ENCODE measurements around the gene LMTK2.
A peak's percentile ranks its signal among the peaks of the same experiment; 100 is the strongest.
"Not testable (repeated sequence)": the region's sequence is repeated elsewhere in the genome, so short reads cannot be mapped to it uniquely, and the experiment has no call there.

The LMTK2 gene

GRCh38 chr7:98205162-98205845 is 98.6 kb downstream of the LMTK2 start:
- no peak for DNase-seq

- no peak for DNase-seq
Observed at GRCh38 chr7:98206451-98207330, 100.0 kb downstream of the LMTK2 start.

DNA sequence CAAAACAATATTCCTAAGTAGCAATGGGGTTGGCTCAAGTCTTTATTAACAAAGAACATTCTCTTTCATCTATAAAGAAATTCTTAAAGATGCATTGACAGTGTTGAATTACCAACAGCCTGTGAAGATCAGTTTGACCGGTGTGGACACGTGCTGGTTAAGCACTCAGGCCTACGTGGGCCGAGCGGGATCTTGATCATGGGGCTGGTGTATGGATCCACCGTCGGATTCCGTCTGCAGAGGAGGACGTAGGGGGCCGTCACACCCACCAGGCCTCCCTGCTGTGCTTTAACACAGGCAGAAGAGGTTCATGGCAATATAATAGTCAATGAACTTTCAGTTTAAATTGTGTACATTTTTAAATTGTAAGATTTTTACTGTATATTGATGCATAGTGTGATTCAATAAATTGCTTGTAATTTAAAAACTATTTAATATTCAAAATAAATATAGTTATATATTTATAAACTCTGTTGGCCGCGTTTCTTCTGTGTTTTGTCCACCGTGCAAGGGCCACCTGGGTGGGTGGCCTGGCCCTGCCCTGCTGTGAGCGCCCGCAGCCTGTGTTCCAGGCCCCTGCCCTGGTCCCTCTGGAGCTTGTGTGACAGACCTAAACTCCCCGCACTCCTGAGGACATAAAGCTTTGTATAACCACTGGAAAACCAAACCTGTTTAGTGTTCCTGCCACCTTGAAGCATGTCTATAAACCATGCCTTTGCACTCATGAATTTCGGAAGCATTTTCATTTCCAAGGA is 102.7 kb downstream of the LMTK2 start:
- DNase-seq = no peak

- no peak for DNase-seq
Observed at GRCh38 chr7:98210513-98211220, 104.0 kb downstream of the LMTK2 start.

GRCh38 chr7:98211221-98211675 is 104.6 kb downstream of the LMTK2 start, which contains the start of gene BHLHA15:
Gene BHLHA15, plus strand, starts transcription at chr7:98211439. Its CDS starts 871 bp downstream, at chr7:98212310.
- DNase-seq = no peak

DNA sequence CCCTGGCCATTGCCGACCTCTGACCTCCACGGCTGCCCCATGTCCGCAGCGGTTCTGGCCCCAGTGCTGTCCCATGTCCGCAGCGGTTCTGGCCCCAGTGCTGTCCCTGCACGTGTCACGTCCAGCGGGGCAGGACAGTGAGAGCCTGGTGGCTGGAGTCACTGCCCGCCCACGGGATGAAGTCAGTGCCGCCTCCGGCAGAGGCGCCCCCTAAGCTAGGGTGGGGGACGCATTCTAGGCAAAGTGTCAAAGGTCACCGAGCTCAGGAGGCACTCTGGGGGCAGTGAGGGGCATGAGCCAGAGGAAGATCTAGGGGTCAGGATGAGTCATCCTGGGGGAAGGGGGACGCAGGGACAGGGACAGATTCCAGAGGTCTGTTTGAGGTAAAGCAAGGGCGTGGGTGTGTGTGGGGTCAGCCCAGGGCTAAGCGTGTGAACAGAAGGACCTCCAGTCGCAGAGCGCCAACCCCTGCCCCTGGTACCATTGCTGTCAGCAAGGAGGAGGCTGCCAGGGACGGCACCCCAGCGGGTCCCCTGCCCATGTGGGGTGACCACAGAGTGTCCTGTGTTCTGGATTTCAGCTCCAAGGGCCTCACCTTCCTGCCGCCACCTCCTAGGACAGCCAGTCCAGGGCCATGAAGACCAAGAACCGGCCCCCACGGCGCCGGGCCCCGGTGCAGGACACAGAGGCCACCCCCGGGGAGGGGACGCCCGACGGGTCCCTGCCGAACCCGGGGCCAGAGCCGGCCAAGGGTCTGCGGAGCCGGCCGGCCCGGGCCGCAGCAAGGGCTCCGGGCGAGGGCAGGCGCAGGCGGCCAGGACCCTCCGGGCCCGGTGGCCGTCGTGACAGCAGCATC is 105.2 kb downstream of the LMTK2 start:
- peak; percentile 37 for DNase-seq

DNA sequence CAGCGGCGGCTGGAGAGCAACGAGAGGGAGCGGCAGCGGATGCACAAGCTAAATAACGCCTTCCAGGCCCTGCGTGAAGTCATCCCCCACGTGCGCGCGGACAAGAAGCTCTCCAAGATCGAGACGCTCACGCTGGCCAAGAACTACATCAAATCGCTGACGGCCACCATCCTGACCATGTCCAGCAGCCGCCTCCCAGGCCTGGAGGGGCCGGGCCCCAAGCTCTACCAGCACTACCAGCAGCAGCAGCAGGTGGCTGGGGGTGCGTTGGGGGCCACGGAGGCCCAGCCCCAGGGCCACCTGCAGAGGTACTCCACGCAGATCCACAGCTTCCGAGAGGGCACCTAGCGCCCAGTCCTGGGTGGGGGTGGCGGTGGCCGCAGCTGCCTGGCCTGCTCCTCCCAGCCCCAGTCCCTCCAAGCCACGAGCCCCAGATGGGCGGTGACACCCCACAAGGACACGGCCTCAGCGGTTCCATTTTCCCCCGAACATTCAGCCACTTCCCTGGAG is 105.9 kb downstream of the LMTK2 start:
- no peak for DNase-seq

DNA sequence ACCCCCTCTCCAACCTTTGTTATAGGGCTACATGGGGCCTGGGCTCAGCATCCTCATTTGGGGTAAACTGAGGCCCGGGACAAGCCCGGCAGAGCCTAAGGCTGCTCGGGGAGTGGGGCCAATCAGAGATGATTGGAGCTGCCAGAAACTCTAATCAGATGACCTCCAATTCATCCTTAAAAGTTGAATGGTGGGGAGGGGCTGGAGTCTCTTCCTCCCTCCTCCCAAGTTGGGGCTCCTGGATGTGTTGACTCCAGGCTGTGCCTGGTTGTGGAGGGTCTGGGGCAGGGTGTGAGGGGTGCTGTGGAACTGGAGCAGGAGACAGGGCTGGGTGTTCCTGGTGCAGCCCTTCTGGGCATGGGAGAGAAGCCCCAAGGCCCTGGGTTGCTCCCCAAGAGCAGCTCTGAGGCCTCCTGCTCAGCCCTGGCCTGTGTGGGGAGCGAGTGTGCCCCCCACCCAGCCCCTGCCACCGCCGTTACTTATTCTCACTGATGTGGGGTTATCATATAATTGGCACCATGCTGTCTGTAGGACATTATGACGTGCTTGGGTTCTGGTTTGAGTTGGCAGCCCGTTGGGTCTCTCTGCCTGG is 106.7 kb downstream of the LMTK2 start:
- DNase-seq = no peak

DNA sequence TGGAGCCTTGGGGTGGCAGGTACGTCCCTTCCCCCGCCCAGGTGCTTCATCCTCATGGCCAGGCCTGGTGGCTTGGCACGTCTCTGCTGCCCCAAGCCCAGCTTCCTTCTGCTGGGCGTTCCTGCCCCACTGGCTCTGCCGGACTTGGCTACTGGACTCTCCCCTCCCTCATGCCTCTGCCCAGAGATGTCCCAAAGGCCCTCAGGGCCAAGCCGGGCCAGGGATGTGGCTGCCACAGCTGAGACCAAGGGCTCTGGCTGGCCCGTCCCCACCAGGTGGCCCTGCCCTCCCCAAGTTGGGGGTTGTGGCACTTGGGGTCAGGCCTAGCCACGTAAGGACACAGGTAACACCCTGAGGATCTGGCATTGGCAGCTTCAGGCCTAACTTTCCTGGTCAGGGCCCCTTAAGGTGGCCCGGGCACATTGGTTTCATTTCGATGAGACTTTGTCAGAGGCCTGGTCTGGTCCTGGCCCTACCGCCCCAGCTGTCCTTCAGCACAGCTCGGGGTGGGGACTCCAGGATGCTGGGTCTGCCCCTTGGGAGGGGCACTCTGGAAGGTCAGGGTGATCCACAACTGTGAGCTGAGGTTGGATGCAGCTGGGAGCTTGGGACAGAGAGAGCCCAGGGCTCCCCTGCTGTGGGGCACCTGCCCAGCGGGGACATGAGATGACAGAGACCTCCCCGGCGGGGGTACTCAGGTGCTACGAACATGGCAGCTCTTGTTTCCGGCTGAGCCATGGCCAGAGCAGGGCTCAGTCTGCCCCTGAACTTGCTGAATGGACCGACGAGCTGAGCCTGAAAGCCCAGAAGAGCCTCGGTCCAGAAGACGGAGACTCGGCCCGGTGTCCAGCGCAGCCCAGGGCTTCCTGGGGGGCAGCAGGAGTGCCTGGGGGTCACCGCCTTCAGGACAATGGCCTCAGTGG is 107.5 kb downstream of the LMTK2 start:
- DNase-seq = no peak

DNA sequence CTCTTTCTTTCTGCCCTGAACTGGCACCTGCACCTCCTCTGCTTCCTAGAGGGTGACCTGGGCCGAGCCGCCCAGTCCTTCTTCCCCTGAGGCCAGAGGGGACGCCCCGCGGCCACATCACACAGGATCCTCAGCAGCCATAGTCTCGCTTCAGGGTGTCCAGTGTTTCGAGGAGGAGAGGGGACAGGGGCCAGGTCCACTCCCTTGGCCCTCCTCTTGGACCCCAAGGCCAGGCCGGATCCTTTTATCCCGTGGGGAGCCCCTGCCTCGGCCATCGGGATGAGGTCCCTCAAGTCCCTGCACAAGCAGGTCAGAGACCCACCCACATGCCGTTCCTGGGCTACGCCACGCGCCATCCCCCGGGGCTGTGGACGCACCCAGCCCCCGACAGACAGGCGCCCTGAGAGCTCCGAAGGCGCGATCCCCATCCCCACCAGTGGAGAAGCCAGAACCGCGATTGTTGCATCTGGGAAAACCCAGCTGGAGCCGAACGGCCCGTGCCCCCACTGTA is 108.2 kb downstream of the LMTK2 start:
- DNase-seq = no peak

DNA sequence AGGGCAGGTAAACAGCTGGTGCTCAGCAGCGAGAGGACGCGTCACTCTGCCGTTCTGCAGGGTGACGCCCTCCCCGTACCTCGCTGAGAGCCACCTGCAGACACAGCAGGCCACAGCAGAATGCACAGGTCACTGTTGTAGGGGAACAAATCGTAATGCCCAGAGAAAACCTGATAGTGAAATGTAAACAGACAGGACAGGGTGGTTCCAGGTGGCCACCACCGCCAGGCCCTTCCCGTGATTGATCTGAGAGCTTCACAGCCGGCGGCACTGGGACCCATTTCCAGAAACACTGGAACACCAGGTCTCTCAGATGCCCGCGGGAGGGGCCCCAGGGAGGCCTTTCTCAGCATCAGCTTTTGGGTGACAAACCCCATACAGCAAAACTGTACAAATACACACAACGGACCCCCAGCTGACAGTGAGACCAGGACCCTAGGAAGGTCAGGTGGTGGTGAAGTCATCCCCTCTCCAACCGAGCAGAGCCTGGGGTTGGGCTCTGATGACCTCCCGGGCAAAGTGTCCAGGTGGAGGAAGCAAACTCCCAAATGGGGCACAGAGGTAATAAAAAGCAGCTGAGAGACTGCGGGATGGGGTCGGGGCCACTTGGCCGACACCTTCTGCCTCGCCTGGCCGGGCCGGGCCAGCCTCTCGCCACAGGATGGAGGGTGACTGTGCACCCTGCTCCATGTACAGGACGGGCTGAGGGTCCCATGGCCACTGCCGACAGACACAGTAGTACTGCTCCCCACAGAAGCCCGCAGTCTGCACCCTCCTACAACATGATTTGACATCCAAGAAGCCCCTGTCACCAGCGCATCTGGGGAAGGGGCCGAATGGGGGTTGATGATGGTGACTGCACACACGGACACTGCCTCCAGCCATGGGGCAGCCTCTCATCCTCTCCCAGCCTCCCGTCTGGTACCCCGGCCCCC is 109.2 kb downstream of the LMTK2 start:
- no peak for DNase-seq

- DNase-seq = no peak
Observed at GRCh38 chr7:98216941-98217622, 110.4 kb downstream of the LMTK2 start.

- no peak for DNase-seq
Observed at GRCh38 chr7:98217623-98218582, 111.2 kb downstream of the LMTK2 start.

DNA sequence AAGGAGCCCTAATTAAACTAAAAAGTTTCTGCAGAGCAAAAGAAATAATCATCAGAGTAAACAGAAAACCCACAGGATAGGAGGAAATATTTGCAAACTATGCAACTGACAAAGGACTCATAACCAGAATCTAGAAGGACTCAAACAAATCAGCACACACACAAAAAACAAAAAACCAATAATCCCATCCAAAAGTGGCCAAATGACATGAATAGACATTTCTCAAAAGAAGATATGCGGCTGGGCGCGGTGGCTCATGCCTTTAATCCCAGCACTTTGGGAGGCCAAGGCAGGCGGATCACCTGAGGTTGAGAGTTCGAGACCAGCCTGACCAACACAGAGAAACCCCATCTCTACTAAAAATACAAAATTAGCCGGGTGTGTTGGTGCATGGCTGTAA is 112.7 kb downstream of the LMTK2 start:
- not testable (repeated sequence) for DNase-seq

DNA sequence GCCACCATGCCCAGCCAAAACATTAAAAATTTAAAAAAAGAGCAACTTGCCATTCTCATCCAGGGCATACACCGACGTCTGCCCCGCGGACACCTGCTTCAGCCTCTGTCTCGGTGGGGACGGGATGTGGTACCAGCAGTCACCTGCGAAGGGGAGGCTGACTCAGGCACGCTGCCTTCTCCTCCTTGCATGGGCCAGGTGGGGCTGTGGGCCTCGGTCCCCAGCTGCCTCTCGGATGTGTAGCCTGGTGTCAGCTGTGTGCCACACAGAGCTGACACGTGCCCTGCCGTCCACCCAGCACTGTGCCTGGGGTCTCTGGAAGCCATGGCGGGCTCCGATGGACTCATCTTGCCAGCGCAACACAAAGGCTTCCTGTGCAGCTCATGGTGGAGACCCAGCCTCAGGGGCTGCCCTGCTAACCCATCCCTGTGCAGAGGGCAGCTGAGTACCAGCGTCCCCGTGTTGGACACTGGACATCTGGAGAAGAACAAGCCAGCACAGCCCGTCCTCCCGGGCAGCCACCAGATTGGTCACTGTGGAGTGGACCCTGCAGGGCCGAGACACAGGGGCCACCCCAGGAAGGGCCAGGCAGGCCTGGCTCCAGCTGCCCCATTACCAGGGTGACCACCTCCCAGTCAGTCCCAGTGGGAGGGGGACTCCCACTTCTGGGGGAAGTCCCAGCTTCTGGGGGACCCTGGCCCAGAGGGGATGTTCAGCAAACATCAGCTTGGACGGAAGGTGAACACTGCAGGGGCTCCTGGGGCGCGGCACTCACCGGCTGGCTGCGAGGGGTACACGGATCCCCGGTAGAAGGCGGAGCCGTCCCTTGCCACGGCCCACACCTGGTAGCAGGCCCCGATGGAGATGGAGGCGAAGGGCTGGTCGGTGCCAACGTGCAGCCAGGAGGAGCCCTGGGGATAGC is 115.2 kb downstream of the LMTK2 start:
- DNase-seq = no peak

Measured in retina (tissue), 1 donor.